GM12801 (cell line): ENCODE measurements around the gene PLCB1.

Source experiments
- TF ChIP-seq, protein P1 (sequence below): IDR thresholded peaks from one replicate; pipeline ENCODE4 v1.5.1; 2011; ENCODE audit warnings: control low read depth; ENCODE audit not compliant: insufficient read length; ENCODE audit errors: extremely low read depth

PLCB1 gene

DNA sequence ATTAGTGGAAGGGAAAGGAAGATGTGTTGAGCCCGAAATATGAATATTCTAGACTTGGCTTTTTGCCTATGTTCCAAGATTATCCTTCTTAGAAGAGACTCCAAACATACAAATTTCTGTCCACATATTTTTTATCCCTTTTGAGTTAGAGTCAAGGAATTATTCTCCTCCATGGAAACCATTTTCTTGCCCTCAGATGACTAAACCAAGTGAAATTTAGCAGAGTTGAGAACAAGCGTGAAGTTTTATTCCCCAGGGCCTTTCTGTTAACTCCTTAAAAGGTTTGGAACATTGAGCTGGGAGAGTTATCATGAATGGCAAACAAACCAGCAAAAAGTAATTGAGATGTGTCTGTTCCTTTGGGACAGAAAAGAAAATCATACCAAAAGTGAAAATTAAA is 650.7 kb downstream of the PLCB1 start:
- TF ChIP-seq, protein P1, sequence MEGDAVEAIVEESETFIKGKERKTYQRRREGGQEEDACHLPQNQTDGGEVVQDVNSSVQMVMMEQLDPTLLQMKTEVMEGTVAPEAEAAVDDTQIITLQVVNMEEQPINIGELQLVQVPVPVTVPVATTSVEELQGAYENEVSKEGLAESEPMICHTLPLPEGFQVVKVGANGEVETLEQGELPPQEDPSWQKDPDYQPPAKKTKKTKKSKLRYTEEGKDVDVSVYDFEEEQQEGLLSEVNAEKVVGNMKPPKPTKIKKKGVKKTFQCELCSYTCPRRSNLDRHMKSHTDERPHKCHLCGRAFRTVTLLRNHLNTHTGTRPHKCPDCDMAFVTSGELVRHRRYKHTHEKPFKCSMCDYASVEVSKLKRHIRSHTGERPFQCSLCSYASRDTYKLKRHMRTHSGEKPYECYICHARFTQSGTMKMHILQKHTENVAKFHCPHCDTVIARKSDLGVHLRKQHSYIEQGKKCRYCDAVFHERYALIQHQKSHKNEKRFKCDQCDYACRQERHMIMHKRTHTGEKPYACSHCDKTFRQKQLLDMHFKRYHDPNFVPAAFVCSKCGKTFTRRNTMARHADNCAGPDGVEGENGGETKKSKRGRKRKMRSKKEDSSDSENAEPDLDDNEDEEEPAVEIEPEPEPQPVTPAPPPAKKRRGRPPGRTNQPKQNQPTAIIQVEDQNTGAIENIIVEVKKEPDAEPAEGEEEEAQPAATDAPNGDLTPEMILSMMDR, result no peak

DNA sequence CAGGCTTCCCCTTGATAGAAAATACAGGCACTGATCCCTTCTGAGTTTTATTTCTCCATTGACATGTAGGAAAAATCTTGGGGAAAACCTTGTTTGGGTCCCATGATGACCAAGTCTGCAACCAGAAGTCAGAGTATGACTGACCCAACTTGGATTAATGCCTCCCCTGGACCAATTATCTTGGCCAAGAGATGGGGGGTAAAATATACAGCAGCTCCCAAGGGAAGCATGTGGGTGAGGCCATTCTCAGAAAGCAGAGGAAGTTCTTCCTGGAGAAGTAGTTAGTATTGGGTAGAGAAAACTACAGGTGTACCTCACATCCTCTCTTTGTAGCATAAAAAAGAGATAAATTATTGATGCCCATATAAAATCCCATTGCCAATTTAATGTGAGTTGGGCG is 651.7 kb downstream of the PLCB1 start:
- TF ChIP-seq, protein P1, result no peak

DNA sequence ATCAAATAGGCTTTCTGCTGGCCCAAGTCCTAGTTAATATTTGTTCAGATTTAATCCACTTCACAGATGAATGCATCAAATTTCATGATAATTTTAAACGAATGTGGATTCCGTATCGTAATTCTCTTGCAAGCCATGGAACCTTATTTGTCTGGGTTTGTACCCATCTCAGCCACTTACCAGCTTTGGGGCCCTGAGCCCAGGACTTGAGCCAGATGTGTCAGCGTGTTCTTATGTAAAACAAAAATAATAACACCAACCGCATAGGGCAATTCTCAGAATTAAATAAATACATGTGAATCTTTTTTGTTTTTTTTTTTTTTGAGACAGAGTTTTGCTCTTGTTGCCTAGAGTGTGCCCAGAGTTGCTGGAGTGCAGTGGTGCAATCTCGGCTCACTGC is 654.3 kb downstream of the PLCB1 start:
- TF ChIP-seq, protein P1, result no peak

DNA sequence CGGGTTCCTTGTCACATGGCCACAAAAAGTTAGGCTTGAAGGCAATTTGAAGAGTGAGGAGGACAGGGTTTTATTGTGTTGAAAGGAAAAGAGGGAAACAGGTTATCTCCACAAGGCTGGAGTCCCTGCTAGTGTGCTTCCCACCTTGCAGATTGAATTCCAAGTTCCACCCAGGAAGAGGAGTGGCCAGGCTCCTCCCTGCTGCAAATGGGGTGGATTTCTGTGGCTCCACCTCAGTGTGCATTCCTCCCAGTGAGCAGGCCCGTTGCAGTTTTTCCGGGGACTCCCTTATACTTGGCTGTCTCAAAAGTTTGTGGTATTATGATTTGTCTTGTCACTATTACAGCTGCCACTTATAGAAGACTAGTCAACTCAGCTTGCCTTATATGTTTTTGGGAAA is 655.0 kb downstream of the PLCB1 start:
- TF ChIP-seq, protein P1, result no peak

DNA sequence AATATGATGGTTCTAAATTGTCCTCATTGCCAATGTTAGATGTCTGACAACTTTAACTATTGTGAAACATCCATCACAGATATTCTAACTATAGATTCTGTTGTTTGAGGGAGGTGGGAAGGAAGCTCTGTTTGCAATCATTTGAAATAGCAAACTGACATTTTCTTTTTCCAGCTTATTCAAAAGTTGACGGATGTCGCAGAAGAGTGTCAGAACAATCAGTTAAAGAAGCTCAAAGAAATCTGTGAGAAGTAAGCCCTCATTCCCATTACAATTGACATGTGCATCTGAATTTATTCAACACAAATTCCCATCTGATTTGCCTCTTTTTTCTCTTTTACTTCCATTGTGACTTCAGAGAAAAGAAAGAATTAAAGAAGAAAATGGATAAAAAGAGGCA is 656.2 kb downstream of the PLCB1 start:
- TF ChIP-seq, protein P1, result no peak

DNA sequence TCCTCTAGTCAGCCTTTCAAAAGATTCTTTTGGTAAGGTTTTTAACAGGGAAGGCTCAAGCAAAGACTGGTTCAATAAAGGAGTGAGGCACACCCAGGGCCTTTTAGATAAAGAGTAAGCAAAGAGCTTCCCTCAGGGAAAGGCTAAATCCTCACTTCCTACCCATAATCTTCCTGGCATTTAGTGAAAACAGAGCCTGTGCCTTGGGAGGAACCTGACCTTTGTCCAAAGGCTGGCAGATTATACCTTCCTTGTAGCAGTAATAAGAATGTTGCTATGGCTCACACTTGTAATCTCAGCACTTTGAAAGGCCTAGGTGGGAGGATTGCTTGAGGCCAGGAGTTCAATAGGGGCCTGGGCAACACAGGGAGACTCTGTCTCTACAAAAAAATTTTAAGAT is 656.8 kb downstream of the PLCB1 start:
- TF ChIP-seq, protein P1, result no peak

DNA sequence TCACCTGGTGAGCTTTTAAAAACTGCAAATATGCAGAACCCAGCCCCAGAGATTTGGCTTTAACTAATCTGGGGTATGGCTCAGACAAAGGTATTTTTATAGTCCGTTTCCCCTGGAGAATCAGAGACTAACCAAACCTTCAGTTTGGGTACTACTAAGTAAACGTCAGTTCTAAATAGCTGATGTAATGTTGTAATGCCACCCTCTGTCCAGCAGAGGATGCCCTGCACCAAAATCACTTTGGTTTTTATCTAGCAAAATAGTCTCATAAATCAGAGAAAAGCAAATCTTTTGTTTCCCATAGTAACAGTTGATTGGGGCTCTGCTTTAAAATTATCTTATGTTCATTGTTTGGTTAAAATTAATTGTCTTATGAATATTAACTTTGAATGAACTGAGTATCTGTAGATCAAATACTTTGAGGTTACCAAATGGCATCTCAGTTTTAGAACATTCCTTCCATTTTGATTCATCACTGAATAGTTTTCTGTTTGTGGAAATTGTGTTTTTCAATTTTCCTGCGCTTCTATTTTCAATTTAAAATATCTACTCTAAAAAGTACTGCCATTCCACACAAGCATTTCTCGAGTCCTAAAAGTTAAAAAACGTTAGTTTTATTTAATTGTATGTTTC is 658.5 kb downstream of the PLCB1 start:
- TF ChIP-seq, protein P1, result peak; percentile 94

DNA sequence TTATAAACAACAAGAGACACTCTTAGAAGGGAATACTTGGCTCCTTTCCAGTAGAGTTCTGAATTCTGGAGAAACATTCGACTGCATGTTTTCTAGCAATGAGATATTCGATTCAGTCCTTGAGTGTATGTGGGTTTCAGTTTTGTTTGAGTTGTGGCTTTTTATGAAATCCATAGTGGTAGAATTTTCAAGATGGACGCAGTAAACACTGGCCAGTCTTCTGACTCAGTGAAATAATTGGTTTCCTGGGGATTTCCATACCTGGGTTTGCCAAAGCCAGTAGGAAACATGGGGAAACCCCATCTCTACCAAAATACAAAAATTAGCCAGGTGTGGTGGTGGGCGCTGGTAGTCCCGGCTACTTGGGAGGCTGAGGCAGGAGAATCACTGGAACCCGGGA is 663.3 kb downstream of the PLCB1 start:
- TF ChIP-seq, protein P1, result no peak
